Esophagus muscularis mucosa (tissue), 3 donors: ENCODE measurements around the gene HM13.

Source experiments
- POLR2A ChIP-seq: fragments of 450-650 bp; IDR thresholded peaks from one replicate; pipeline ENCODE4 v1.6.1; 2017; ENCODE audit warnings: antibody characterized with exemption, moderate library complexity, mild to moderate bottlenecking, low read depth
- TF ChIP-seq, protein P1 (sequence below), 3 experiments: fragments of 200-600 bp in 2 of 3; fragments of 450-650 bp in 1 of 3; sonication (generic) in 2 of 3; IDR thresholded peaks; one replicate each; pipeline ENCODE4 v1.5.1; 2017 to 2019; ENCODE audit warnings: antibody characterized with exemption in 3 of 3, mild to moderate bottlenecking in 2 of 3, moderate library complexity in 1 of 3

DNA sequence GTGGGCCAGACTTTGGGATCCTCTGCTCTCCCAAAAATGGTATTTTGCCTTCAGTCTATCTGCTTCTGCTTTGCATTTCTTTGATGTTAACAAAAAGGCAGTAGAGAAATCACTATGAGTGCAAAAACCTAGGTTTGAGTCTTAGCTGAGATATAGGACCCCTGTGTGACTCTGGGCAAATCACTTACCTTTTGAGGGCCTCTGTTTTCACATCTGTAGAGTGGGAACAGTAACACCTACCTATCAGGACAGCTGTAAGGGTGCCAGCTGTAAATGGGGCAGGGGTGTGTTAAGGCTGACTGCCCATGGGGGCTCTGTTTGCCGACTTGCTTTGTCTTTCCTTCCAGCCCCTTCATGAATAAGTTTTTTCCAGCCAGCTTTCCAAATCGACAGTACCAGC lies 30.4 kb downstream of the HM13 start:
- TF ChIP-seq, protein P1, sequence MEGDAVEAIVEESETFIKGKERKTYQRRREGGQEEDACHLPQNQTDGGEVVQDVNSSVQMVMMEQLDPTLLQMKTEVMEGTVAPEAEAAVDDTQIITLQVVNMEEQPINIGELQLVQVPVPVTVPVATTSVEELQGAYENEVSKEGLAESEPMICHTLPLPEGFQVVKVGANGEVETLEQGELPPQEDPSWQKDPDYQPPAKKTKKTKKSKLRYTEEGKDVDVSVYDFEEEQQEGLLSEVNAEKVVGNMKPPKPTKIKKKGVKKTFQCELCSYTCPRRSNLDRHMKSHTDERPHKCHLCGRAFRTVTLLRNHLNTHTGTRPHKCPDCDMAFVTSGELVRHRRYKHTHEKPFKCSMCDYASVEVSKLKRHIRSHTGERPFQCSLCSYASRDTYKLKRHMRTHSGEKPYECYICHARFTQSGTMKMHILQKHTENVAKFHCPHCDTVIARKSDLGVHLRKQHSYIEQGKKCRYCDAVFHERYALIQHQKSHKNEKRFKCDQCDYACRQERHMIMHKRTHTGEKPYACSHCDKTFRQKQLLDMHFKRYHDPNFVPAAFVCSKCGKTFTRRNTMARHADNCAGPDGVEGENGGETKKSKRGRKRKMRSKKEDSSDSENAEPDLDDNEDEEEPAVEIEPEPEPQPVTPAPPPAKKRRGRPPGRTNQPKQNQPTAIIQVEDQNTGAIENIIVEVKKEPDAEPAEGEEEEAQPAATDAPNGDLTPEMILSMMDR (IDR thresholded peaks at IDR 0.05), result no peak
- TF ChIP-seq POLR2A, result no peak
